Upper lobe of left lung (tissue), 4 donors: ENCODE data around the gene ELOVL1.
A peak's percentile ranks its signal among the peaks of the same experiment; 100 is the strongest.

Source experiments
- CTCF ChIP-seq, 6 experiments: fragments of 450-650 bp in 4 of 6; fragments of 200-600 bp in 2 of 6; sonication (generic) in 2 of 6; IDR thresholded peaks; one replicate each; pipeline ENCODE4 v1.5.1; 2016 to 2019; ENCODE audit warnings: antibody characterized with exemption in 6 of 6
- EP300 ChIP-seq, 4 donors: sonication (generic); formaldehyde crosslinking; IDR thresholded peaks; one replicate each; pipeline ENCODE4 v1.5.1; 2017; ENCODE audit warnings: antibody characterized with exemption in 4 of 4, control low read depth in 2 of 4

DNA sequence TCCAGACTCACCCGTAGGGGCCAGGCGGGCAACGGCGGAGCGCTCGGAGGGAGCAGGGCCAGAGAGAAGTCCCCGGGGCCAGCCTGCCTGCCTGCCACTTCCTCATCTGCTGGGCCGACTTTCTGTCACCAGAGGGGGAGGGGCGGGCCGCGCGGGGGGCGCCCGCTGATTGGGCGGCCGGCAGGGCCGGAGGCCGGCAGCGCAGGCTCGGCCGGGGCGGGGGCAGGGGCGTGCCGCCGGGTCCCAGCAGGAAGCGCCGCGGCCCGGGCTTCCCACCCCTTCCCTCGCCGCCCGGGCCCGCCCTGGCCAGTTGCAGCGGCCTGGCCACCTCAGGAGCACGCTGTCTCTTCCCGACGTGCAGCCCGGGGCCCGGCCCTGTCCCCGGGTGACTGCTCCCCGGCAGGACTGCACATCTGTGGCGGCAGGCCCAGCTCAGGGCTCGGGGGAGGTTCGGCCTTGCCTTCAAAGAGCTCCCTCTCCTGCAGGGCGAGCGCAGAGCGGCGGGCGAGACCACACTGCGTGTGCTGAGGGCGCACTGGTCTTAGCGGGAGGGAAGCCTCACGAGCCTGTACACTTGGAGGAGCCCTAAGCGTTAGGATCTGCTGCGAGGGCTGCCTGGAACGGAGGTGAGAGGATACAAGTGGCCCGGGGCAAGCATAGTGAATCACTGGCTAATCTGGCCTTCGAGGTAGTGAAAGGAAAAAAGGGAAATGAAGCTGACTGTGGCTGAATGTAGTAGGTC lies at the start of gene ELOVL1:
- TF ChIP-seq CTCF (IDR thresholded peaks at IDR 0.05) (peak in 3 of 6 experiments; percentile 22 to 41 (median 38)), EP300 (IDR thresholded peaks at IDR 0.05) (no peak)
